ENCODE data around the gene ZNF48. TPM values are rescaled to one million over a fixed set of nuclear protein-coding genes. Genes with fewer than 3 reads are reported as not detected.

ZNF48 gene
- total RNA-seq, 1 donor from 2014 or later: 21.1 TPM

DNA sequence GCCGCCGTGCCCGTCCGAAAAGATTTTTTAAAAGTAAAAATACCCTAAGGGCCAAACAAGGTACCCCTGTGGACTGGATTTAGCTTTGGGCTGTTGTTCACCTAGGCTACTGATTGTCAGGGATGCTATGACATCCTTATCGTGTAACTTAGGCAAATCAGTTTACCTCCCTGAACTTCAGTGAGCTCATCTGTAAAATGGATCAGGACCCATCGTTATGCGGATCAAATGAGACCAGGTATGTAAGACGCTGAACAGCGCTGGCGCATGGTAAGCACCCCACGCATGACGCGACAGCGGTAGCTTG is 11.5 kb downstream of the ZNF48 start:
- no peak for DNase-seq (ENCODE audit: extremely low spot score, unreplicated experiment)
- no peaks in the 10 kb centered on the region for H3K27me3 Mint-ChIP-seq
- peak overlapping the region; percentile 90 for H3K27ac Mint-ChIP-seq
- H3K9me3 Mint-ChIP-seq: no peaks in the 10 kb centered on the region
- TF ChIP-seq, protein P1, sequence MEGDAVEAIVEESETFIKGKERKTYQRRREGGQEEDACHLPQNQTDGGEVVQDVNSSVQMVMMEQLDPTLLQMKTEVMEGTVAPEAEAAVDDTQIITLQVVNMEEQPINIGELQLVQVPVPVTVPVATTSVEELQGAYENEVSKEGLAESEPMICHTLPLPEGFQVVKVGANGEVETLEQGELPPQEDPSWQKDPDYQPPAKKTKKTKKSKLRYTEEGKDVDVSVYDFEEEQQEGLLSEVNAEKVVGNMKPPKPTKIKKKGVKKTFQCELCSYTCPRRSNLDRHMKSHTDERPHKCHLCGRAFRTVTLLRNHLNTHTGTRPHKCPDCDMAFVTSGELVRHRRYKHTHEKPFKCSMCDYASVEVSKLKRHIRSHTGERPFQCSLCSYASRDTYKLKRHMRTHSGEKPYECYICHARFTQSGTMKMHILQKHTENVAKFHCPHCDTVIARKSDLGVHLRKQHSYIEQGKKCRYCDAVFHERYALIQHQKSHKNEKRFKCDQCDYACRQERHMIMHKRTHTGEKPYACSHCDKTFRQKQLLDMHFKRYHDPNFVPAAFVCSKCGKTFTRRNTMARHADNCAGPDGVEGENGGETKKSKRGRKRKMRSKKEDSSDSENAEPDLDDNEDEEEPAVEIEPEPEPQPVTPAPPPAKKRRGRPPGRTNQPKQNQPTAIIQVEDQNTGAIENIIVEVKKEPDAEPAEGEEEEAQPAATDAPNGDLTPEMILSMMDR (conservative IDR thresholded peaks at IDR 0.05): no peak
- no peaks in the 10 kb centered on the region for H3K36me3 Mint-ChIP-seq
- H3K4me3 Mint-ChIP-seq: peak overlapping the region; percentile 95
- peaks cover 21% of the 10 kb centered on the region for H3K4me1 Mint-ChIP-seq (ENCODE audit: unreplicated experiment)

DNA sequence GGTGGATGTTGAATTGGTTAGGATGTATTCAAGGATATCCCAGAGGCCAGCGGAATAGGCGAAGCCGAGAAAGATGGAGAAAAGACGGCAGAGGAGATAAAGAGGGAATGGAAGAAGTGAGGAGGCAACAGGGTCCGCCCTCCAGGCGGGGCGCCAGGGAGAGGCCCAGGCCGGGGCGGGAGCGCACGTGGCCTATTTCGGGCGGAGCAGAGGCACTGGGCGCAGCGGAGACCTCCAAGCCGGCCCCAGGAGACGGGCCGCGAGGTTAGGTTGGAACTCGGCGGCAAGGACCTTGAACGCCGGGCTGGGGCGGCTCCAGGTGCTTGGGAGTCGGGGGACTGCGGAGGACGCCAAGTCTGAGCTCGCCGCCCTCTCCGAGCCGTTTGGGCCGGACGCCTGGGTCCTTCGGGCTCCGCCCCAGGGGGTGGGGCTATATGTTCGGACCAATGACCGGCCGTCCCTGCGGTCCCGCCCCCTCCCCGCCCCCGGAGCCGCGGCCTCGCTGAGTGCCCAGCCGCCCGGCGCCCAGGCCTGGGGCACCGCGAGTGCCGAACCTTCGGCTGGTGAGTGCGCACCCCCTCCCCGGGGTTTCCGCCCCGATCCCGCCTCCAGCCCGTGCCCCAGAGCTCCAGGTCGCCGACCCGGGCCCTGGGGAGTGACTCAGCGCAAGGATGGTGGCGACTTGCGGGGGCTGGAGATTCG is 12.0 kb downstream of the ZNF48 start, which contains the start of gene ZNF771:
TSS of gene ZNF771 (plus strand) at position 505 of the 702 bp plus-strand sequence. CDS start 448 bp downstream, outside the sequence.
- Mint-ChIP-seq H3K27ac (peak within 1 kb of the TSS; percentile 90), H3K4me1 (ENCODE audit: unreplicated experiment) (peaks cover 23% of the 10 kb centered on the region), H3K27me3 (no peaks in the 10 kb centered on the region), H3K9me3 (no peaks in the 10 kb centered on the region), H3K4me3 (peak within 1 kb of the TSS; percentile 95), H3K36me3 (peaks cover 4% of the 10 kb centered on the region)
- TF ChIP-seq, protein P1 (conservative IDR thresholded peaks at IDR 0.05): no peak
- peak; percentile 91 for DNase-seq (ENCODE audit: extremely low spot score, unreplicated experiment)

DNA sequence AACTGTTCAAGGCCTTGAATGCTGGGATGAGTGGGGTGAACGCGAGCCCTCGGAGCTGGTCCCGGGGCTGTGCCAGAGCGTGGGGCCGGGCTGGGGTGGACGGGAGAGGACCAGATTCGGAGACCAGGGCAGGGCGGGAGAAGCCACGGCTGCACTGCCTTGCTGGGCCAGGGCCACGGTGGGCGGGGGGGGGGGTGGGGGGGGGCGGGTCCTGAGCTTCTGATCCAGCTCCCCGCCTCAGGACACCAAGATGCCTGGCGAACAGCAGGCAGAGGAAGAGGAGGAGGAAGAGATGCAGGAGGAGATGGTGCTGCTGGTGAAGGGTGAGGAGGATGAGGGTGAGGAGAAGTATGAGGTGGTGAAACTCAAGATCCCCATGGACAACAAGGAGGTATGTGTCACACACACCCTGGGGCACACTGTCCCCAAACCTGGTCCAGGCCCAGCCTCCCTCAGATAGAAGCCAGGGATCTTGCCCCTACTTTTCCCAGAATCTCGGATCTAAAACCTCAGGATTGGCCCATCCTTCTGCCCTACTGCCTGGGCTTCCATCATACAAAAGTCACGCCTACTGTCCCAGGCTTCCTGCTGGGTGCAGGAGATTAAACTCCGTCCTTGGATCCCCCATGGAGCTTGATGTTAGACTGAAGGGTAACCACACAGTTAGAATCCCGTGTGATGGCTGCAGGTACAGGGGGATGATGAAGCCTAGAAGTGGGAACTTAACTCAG is 12.7 kb downstream of the ZNF48 start:
- no peak for DNase-seq (ENCODE audit: extremely low spot score, unreplicated experiment)
- H3K27me3 Mint-ChIP-seq: no peaks in the 10 kb centered on the region
- no peaks in the 10 kb centered on the region for H3K9me3 Mint-ChIP-seq
- peak overlapping the region; percentile 9 for H3K27ac Mint-ChIP-seq
- peaks cover 24% of the 10 kb centered on the region for H3K4me1 Mint-ChIP-seq (ENCODE audit: unreplicated experiment)
- peak overlapping the region; percentile 85 for H3K4me3 Mint-ChIP-seq
- H3K36me3 Mint-ChIP-seq: peaks cover 4% of the 10 kb centered on the region
- TF ChIP-seq, protein P1 (conservative IDR thresholded peaks at IDR 0.05): no peak

DNA sequence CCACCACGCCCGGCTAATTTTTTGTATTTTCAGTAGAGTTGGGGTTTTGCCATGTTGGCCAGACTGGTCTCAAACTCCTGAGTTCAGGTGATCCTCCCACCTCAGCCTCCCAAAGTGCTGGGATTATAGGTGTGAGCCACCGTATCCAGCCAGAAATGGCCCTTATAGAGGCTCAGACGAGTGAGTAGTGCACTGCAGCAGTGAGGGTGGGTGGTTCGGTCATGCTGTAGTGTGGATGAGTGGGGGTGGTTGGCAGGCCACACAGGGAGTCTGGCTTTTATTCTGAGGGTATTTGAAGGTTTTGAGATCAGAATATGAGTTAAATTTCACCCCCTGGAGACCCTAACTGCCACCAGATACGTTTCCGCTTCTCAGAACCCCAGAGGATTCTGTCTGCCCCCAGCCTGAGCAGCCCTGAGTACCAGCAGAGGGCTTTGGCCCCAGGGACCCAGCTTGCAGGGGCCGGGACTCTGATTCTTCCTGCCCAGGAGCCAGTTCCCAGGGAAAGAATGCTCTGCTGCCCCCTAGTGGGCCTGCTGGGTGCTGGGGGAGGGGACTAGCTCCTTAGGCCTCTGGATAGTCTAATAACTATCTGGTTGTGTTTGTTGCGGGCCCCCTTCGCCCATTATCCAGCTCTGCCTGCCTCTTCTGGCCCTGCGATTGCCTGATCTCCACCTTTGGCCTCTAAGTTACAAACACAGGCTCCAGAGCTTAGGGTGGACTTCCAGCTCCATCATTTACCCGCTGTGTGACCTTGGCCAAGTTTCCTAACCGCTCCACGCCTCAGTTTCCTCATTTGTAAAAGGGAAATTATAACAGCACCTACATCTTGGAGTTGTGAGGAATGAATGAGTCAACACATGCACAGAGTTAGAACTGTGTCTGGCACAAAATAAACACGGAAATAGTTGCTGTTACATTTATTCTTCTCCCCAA is 14.2 kb downstream of the ZNF48 start:
- H3K9me3 Mint-ChIP-seq: no peaks in the 10 kb centered on the region
- TF ChIP-seq, protein P1 (conservative IDR thresholded peaks at IDR 0.05): peak; percentile 96
- no peaks in the 10 kb centered on the region for H3K27me3 Mint-ChIP-seq
- peak overlapping the region; percentile 76 for H3K4me3 Mint-ChIP-seq
- peaks cover 24% of the 10 kb centered on the region for H3K4me1 Mint-ChIP-seq (ENCODE audit: unreplicated experiment)
- peaks cover 8% of the 10 kb centered on the region for H3K36me3 Mint-ChIP-seq
- peak overlapping the region; percentile 26 for H3K27ac Mint-ChIP-seq
- peak; percentile 95 for DNase-seq (ENCODE audit: extremely low spot score, unreplicated experiment)

DNA sequence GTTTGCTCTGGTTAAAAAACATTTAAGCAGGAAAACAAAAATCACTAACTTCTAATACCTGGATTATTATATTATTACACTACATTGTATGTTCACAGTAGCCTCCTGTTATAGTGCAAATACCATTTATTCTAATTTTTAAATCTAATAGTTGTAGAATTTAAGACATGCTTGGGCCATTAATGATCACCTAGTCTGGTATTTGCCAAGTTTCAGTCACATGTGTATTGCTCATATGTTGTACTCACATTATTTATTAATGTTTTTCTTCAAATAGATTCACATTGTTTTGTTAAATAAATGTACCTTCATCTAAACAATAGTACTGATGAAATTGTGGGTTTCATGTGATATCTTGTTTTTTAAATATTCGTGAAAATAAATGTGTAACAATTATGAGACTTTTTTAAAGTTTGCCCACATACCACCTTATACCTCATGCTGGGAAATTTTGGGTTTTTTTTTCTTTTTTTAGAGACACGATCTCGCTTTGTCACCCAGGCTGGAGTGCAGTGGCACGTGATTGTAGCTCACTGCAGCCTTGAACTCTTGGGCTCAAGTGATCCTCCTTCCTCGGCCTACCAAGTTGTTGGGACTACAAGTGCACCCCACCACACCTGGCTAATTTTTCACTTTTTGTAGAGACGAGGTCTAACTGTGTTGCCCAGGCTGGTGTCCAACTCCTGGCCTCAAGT is 18.0 kb downstream of the ZNF48 start:
- no peaks in the 10 kb centered on the region for H3K9me3 Mint-ChIP-seq
- H3K27ac Mint-ChIP-seq: no peak overlapping the region
- H3K4me1 Mint-ChIP-seq (ENCODE audit: unreplicated experiment): peaks cover 23% of the 10 kb centered on the region
- no peak for DNase-seq (ENCODE audit: extremely low spot score, unreplicated experiment)
- peaks cover 11% of the 10 kb centered on the region for H3K36me3 Mint-ChIP-seq
- no peak overlapping the region for H3K4me3 Mint-ChIP-seq
- no peaks in the 10 kb centered on the region for H3K27me3 Mint-ChIP-seq
- TF ChIP-seq, protein P1 (conservative IDR thresholded peaks at IDR 0.05): no peak

All from type B pancreatic cell (in vitro differentiated cells).